ENCODE measurements around the gene CORO2A.

GRCh38 chr9:98091735-98092612 is 100.5 kb downstream of the CORO2A start:
- no peak for TF ChIP-seq CTCF (conservative IDR thresholded peaks at IDR 0.05)
- no peak for TF ChIP-seq EZH2 (IDR thresholded peaks at IDR 0.05; ENCODE audit: low read depth)
